HepG2 (cell line): ENCODE results near the gene SLC6A17. TPM values are rescaled to one million over a fixed set of nuclear protein-coding genes. Genes with fewer than 3 reads are reported as not detected.

ENCODE experiments used
- ATAC-seq: fragments of 200-7000 bp; cut with Tn5 transposase; 3 replicates; pipeline ENCODE4 v1.9.1; 2020; ENCODE audit warnings: mild to moderate bottlenecking, moderate library complexity
- BruUV-seq: library from RNA; stranded (reverse); fragments of 400-500 nt; replicated peaks from 2 replicates; lab custom pipeline; 2021; lab: Mats Ljungman, UMichigan
- CTCF ChIA-PET: fragments of 300-600 bp; formaldehyde crosslinking; extraction: SDS; loops from one replicate; lab custom pipeline; 2021; ENCODE audit warnings: low total read pairs, inconsistent platforms, low intra/inter-chr PET ratio; lab: Yijun Ruan, JAX
- POLR2A ChIA-PET: fragments of 350-600 bp; sonication (Branson Sonifier 250); formaldehyde crosslinking; loops from one replicate; lab custom pipeline; 2020; ENCODE audit warnings: antibody characterized with exemption, inconsistent platforms; lab: Yijun Ruan, JAX
- DNase-seq: peaks from one replicate; pipeline ENCODE4 v3.0.0-alpha.2; 2015; ENCODE audit warnings: low spot score
- FAIRE-seq: peaks from 3 replicates; lab custom pipeline; 2011; peaks lifted over from hg19 to GRCh38; lab: Jason Lieb, UNC
- H2AFZ ChIP-seq: one replicate; pipeline ENCODE4 v1.6.1; 2011; ENCODE audit warnings: low read length, inconsistent platforms
- H3K27ac ChIP-seq: fragments of 300-600 bp; 3 replicates; pipeline ENCODE4 v1.8.0; 2011; ENCODE audit warnings: mixed run types, mild to moderate bottlenecking, mixed read lengths, low read length, inconsistent platforms; ENCODE audit not compliant: insufficient read depth; ENCODE audit errors: extremely low read length
- H3K27me3 ChIP-seq, 2 experiments: fragments of 200-600 bp in 1 of 2; 2 replicates in 1 of 2; 3 replicates in 1 of 2; pipeline versions ENCODE4 v1.6.0 to v1.8.0; 2011; ENCODE audit warnings: low read length in 2 of 2, mild to moderate bottlenecking in 2 of 2, moderate library complexity in 2 of 2, inconsistent platforms in 1 of 2; ENCODE audit not compliant: insufficient read depth in 2 of 2, control insufficient read depth in 1 of 2
- H3K36me3 ChIP-seq, 2 experiments: fragments of 200-600 bp in 1 of 2; replicated peaks in 1 of 2; 2 replicates in 1 of 2; 3 replicates in 1 of 2; pipeline versions ENCODE4 v1.5.1 to v1.8.0; 2011; ENCODE audit warnings: low read length in 2 of 2, inconsistent platforms in 1 of 2; ENCODE audit not compliant: insufficient read depth in 2 of 2, control insufficient read depth in 1 of 2
- H3K4me1 ChIP-seq: 2 replicates; pipeline ENCODE4 v1.5.1; 2012; ENCODE audit warnings: low read length, inconsistent platforms; ENCODE audit not compliant: insufficient read depth
- H3K4me2 ChIP-seq: 2 replicates; pipeline ENCODE4 v1.6.0; 2011; ENCODE audit warnings: low read depth, low read length, inconsistent platforms
- H3K4me3 ChIP-seq, 3 experiments: fragments of 200-600 bp in 1 of 3; sonication (generic), shearing (Covaris generic) in 1 of 3; replicated peaks in 1 of 3; 2 replicates each; pipeline ENCODE4 v1.5.1; 2011 to 2016; ENCODE audit warnings: low read length in 3 of 3, inconsistent platforms in 2 of 3, low read depth in 2 of 3, mild to moderate bottlenecking in 2 of 3, control low read depth in 1 of 3, mixed read lengths in 1 of 3; ENCODE audit not compliant: insufficient read depth in 1 of 3
- H3K79me2 ChIP-seq: one replicate; pipeline ENCODE4 v1.6.1; 2011; ENCODE audit warnings: low read length, inconsistent platforms; ENCODE audit not compliant: insufficient read depth
- H3K9ac ChIP-seq: 2 replicates; pipeline ENCODE4 v1.6.0; 2011; ENCODE audit warnings: mild to moderate bottlenecking, low read depth, low read length, inconsistent platforms; ENCODE audit not compliant: insufficient read depth
- H3K9me3 ChIP-seq: 2 replicates; pipeline ENCODE4 v1.5.1; 2012; ENCODE audit warnings: mild to moderate bottlenecking, low read length
- H4K20me1 ChIP-seq: 2 replicates; pipeline ENCODE4 v1.6.0; 2011; ENCODE audit warnings: inconsistent platforms, mild to moderate bottlenecking, low read length, moderate library complexity; ENCODE audit not compliant: insufficient read depth
- HOXA3 ChIP-seq: sonication (generic); formaldehyde crosslinking; IDR thresholded peaks from 2 replicates; pipeline ENCODE4 v1.5.0; 2020; ENCODE audit warnings: missing genetic modification reagents
- JUND ChIP-seq: sonication (generic); formaldehyde crosslinking; IDR thresholded peaks from 2 replicates; pipeline ENCODE4 v1.8.0; 2022; ENCODE audit warnings: mild to moderate bottlenecking, missing genetic modification reagents
- WGBS: methylation state at CpG from one replicate; pipeline ENCODE4 v1.1.6; 2017; ENCODE audit warnings: low lambda C conversion rate; 5-methylcytosine and 5-hydroxymethylcytosine counted together
- in situ Hi-C: cut with HindIII; loops from 2 replicates; pipeline ENCODE4 v1.10.0; 2017; ENCODE audit warnings: low pct_unique_long_range_greater_than_20kb; ENCODE audit not compliant: extremely low pct_ligation_motif_present
- intact Hi-C: fragments of 100-400 bp; cut with micrococcal nuclease; formaldehyde crosslinking; loops from one replicate; pipeline ENCODE4 v1.10.0; 2022; ENCODE audit not compliant: unreplicated experiment
- polyA plus RNA-seq, 8 experiments: library from polyadenylated mRNA; depleted of rRNA in 3 of 8; stranded (reverse) in 7 of 8; unstranded in 1 of 8; fragments of >200 nt; fragmentation: Illumina TruSeq in 4 of 8; extraction: Trizol in 4 of 8; gene quantifications; 2 replicates each; pipeline versions ENCODE4 v1.2.1 to v1.2.3, GENCODE V29; 2011 to 2016; ENCODE audit warnings: low read depth in 4 of 8, missing spikeins in 1 of 8, mixed read lengths in 1 of 8; ENCODE audit not compliant: insufficient read depth in 1 of 8
- total RNA-seq, 5 experiments: library from RNA; depleted of rRNA; stranded (reverse); fragments of >200 nt; fragmentation: Illumina TruSeq; extraction: Trizol; gene quantifications; 2 replicates each; pipeline ENCODE4 v1.2.3, GENCODE V29; 2016; ENCODE audit warnings: low read depth in 1 of 5
- TF ChIP-seq, protein P1 (sequence below): sonication (generic); formaldehyde crosslinking; IDR thresholded peaks from 2 replicates; pipeline ENCODE4 v1.5.0; 2020; ENCODE audit warnings: missing genetic modification reagents, mild to moderate bottlenecking, borderline replicate concordance
- TF ChIP-seq, protein P2 (sequence below): sonication (generic); formaldehyde crosslinking; IDR thresholded peaks from 2 replicates; pipeline ENCODE4 v1.8.1; 2023; ENCODE audit warnings: mild to moderate bottlenecking, inconsistent platforms, moderate library complexity, missing genetic modification reagents, borderline replicate concordance

SLC6A17 gene
- total and polyA plus RNA-seq, 2 of the 13 experiments (the other 11 are each of a cell fraction or from before 2014, with no cell fraction given) = not detected

DNA sequence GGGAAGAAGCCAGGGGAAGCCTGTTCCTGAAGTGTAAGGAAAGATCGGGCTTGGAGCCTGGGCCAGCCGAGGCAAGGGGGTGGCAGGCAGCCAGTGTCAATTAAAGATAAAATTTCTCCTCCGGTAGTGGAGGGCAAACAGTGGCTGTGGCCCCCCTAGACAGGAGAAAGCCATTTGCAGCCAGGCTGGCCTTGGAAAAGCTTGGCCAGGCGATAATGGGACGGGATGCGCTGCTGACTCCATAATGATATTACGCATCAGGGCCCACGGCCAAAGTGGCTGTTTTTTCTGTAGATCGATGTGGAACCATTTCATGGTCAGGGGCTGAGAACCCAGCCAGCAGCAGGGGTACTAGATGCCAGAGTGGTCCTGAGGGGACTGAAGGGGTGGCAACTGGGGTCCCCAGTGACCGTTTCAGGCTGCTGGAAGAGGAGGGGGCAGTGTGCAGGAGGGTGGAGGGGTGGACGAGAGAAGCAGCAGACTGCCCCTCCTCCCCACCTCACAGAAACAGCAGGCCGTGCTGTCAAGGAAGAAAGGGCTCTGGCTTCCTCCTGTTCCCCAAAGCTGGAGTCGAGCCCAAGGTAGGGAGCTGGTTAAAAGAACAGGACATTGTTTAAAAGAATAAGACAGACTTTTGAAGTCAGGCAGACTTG is 85.0 kb downstream of the SLC6A17 start:
- POLR2A ChIA-PET = no interaction called here
- H3K4me3 ChIP-seq = no peak overlapping the region
- H3K4me1 ChIP-seq = no peaks in the 10 kb centered on the region
- no peaks in the 10 kb centered on the region for H3K79me2 ChIP-seq
- H3K9ac ChIP-seq = no peak overlapping the region
- H3K27me3 ChIP-seq = peaks cover 4 to 23% of the 10 kb centered on the region in 2 experiments; a peak in 3 of 5 replicates
- in situ Hi-C loops (no loop called here), intact Hi-C loops (no loop called here)
- no peaks in the 10 kb centered on the region for H3K36me3 ChIP-seq
- DNase-seq = no peak
- H4K20me1 ChIP-seq = no peaks in the 10 kb centered on the region
- BruUV-seq = no TSS peak
- no peak for TF ChIP-seq HOXA3
- TF ChIP-seq, protein P1, sequence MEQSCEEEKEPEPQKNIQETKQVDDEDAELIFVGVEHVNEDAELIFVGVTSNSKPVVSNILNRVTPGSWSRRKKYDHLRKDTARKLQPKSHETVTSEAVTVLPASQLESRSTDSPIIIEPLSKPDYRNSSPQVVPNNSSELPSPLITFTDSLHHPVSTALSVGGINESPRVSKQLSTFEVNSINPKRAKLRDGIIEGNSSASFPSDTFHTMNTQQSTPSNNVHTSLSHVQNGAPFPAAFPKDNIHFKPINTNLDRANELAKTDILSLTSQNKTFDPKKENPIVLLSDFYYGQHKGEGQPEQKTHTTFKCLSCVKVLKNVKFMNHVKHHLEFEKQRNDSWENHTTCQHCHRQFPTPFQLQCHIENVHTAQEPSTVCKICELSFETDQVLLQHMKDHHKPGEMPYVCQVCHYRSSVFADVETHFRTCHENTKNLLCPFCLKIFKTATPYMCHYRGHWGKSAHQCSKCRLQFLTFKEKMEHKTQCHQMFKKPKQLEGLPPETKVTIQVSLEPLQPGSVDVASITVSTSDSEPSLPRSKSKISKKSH = no peak
- no peak for TF ChIP-seq JUND
- TF ChIP-seq, protein P2, sequence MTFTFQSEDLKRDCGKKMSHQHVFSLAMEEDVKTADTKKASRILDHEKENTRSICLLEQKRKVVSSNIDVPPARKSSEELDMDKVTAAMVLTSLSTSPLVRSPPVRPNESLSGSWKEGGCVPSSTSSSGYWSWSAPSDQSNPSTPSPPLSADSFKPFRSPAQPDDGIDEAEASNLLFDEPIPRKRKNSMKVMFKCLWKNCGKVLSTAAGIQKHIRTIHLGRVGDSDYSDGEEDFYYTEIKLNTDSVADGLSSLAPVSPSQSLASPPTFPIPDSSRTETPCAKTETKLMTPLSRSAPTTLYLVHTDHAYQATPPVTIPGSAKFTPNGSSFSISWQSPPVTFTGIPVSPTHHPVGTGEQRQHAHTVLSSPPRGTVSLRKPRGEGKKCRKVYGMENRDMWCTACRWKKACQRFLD (CRISPR knock-in tag) = no peak
- TF ChIP-seq, all 625 proteins: peak for 0
- Histone ChIP-seq H3K27ac (no peak overlapping the region), H2AFZ (no peak overlapping the region), H3K4me2 (no peak overlapping the region), H3K9me3 (no peaks in the 10 kb centered on the region)
- 48% methylated on average over 13 of the region's 13 CpGs for WGBS
- CTCF ChIA-PET = no interaction called here
- no peak for ATAC-seq
- FAIRE-seq = no peak
